GM23338 (cell line): ENCODE measurements around the gene TRIM28. TPM values are rescaled to one million over a fixed set of nuclear protein-coding genes. Genes with fewer than 3 reads are reported as not detected.

ENCODE experiments used
- ATAC-seq: fragments of 200-7000 bp; cut with Tn5 transposase; 3 replicates; pipeline ENCODE4 v1.9.1; 2020
- DNase-seq: peaks from one replicate; pipeline ENCODE4 v3.0.0-alpha.2; 2015; ENCODE audit warnings: low spot score
- H2AFZ ChIP-seq: fragments of 200-600 bp; sonication (generic); 2 replicates; pipeline ENCODE4 v1.8.0; 2016; ENCODE audit warnings: antibody characterized with exemption, mild to moderate bottlenecking, moderate library complexity
- H3F3A ChIP-seq: fragments of 200-600 bp; sonication (generic); replicated peaks from 2 replicates; pipeline ENCODE4 v1.8.0; 2017; ENCODE audit warnings: antibody characterized with exemption, mixed run types, low read depth
- H3K27ac ChIP-seq: fragments of 200-600 bp; sonication (generic); 2 replicates; pipeline ENCODE4 v1.6.1; 2016; ENCODE audit warnings: low read depth
- H3K27me3 ChIP-seq: fragments of 200-600 bp; sonication (generic); 2 replicates; pipeline ENCODE4 v1.8.0; 2016; ENCODE audit warnings: mild to moderate bottlenecking, mixed run types, moderate library complexity; ENCODE audit not compliant: insufficient read depth
- H3K36me3 ChIP-seq: fragments of 200-600 bp; sonication (generic); 2 replicates; pipeline ENCODE4 v1.8.0; 2016; ENCODE audit warnings: mild to moderate bottlenecking; ENCODE audit not compliant: insufficient read depth
- H3K4me1 ChIP-seq: fragments of 200-600 bp; sonication (generic); 2 replicates; pipeline ENCODE4 v1.8.0; 2016; ENCODE audit warnings: mild to moderate bottlenecking, moderate library complexity; ENCODE audit not compliant: insufficient read depth
- H3K4me2 ChIP-seq: fragments of 200-600 bp; sonication (generic); 2 replicates; pipeline ENCODE4 v1.7.1; 2017; ENCODE audit warnings: mixed run types
- H3K4me3 ChIP-seq: fragments of 200-600 bp; sonication (generic); 2 replicates; pipeline ENCODE4 v1.6.1; 2016; ENCODE audit warnings: mixed run types
- H3K79me2 ChIP-seq: fragments of 200-600 bp; sonication (generic); replicated peaks from 2 replicates; pipeline ENCODE4 v1.8.0; 2017; ENCODE audit warnings: mild to moderate bottlenecking; ENCODE audit not compliant: insufficient read depth
- H3K9me2 ChIP-seq: fragments of 200-600 bp; sonication (generic); 2 replicates; pipeline ENCODE4 v1.8.0; 2017; ENCODE audit not compliant: insufficient read depth
- H4K20me1 ChIP-seq: fragments of 200-600 bp; sonication (generic); replicated peaks from 2 replicates; pipeline ENCODE4 v1.8.0; 2017; ENCODE audit warnings: mild to moderate bottlenecking; ENCODE audit not compliant: insufficient read depth
- H3K27ac Mint-ChIP-seq: 2 replicates; pipeline ENCODE4 v1.8.0; 2020; ENCODE audit warnings: inconsistent platforms, mild to moderate bottlenecking, moderate library complexity, mixed read lengths
- H3K27me3 Mint-ChIP-seq: 3 replicates; pipeline ENCODE4 v1.8.0; 2022; ENCODE audit warnings: low read depth, mild to moderate bottlenecking, moderate library complexity, mixed read lengths, inconsistent platforms; ENCODE audit not compliant: insufficient read depth, poor library complexity
- H3K36me3 Mint-ChIP-seq: 3 replicates; pipeline ENCODE4 v1.8.0; 2021; ENCODE audit warnings: low read depth, mild to moderate bottlenecking, inconsistent platforms, moderate library complexity, mixed read lengths
- H3K4me1 Mint-ChIP-seq: 3 replicates; pipeline ENCODE4 v1.8.0; 2020; ENCODE audit warnings: mild to moderate bottlenecking, inconsistent platforms, mixed read lengths
- H3K4me3 Mint-ChIP-seq: 3 replicates; pipeline ENCODE4 v1.8.0; 2021; ENCODE audit warnings: moderate library complexity, mild to moderate bottlenecking, inconsistent platforms, mixed read lengths
- H3K9me3 Mint-ChIP-seq: 3 replicates; pipeline ENCODE4 v1.8.0; 2020; ENCODE audit warnings: moderate library complexity, mild to moderate bottlenecking, inconsistent platforms, mixed read lengths
- CREB1 ChIP-seq: fragments of 250-450 bp; sonication (Bioruptor Pico); IDR thresholded peaks from 2 replicates; pipeline ENCODE4 v1.5.0; 2020; ENCODE audit warnings: low read depth, mild to moderate bottlenecking, moderate library complexity
- ETS1 ChIP-seq: IDR thresholded peaks from 2 replicates; pipeline ENCODE4 v1.6.1; 2016; ENCODE audit warnings: antibody characterized with exemption
- EZH2 ChIP-seq: fragments of 200-600 bp; sonication (generic); IDR thresholded peaks from one replicate; pipeline ENCODE4 v1.8.0; 2017; ENCODE audit warnings: antibody characterized with exemption, mild to moderate bottlenecking, low read depth; ENCODE audit not compliant: unreplicated experiment
- EZH2phosphoT487 ChIP-seq: fragments of 200-600 bp; sonication (generic); IDR thresholded peaks from one replicate; pipeline ENCODE4 v1.8.1; 2018; ENCODE audit warnings: antibody characterized with exemption; ENCODE audit not compliant: unreplicated experiment
- JUNB ChIP-seq: IDR thresholded peaks from one replicate; pipeline ENCODE4 v1.6.1; 2016; ENCODE audit warnings: antibody characterized with exemption; ENCODE audit not compliant: unreplicated experiment
- NANOG ChIP-seq: IDR thresholded peaks from 2 replicates; pipeline ENCODE4 v1.6.1; 2016; ENCODE audit warnings: antibody characterized with exemption, borderline replicate concordance
- POLR2AphosphoS5 ChIP-seq: IDR thresholded peaks from 2 replicates; pipeline ENCODE4 v1.6.1; 2016; ENCODE audit warnings: antibody characterized with exemption, low read depth
- STAT1 ChIP-seq: IDR thresholded peaks from one replicate; pipeline ENCODE4 v1.6.1; 2016; ENCODE audit warnings: antibody characterized with exemption; ENCODE audit not compliant: unreplicated experiment
- ZNF114 ChIP-seq: fragments of 250-450 bp; sonication (Bioruptor Pico); IDR thresholded peaks from 2 replicates; pipeline ENCODE4 v1.5.0; 2020; ENCODE audit warnings: mild to moderate bottlenecking, moderate library complexity
- ZNF331 ChIP-seq: fragments of 250-450 bp; sonication (Bioruptor Pico); IDR thresholded peaks from 2 replicates; pipeline ENCODE4 v1.5.0; 2020; ENCODE audit warnings: low read depth, mild to moderate bottlenecking, moderate library complexity
- polyA plus RNA-seq: library from polyadenylated mRNA; unstranded; fragments of >200 nt; fragmentation: Nextera tagmentation; extraction: Ambion mirVana; gene quantifications from 2 replicates; pipeline ENCODE4 v1.2.1, GENCODE V29; 2016
- total RNA-seq: library from RNA; depleted of rRNA; stranded (reverse); fragments of >200 nt; shearing (Covaris generic); gene quantifications from 2 replicates; pipeline ENCODE4 v1.2.3, GENCODE V29; 2014
- TF ChIP-seq, protein P1 (sequence below): IDR thresholded peaks from one replicate; pipeline ENCODE4 v1.6.1; 2018; ENCODE audit warnings: antibody characterized with exemption; ENCODE audit not compliant: unreplicated experiment
- TF ChIP-seq, protein P2 (sequence below): fragments of 250-450 bp; sonication (Bioruptor Pico); IDR thresholded peaks from 2 replicates; pipeline ENCODE4 v1.5.0; 2020; ENCODE audit warnings: mild to moderate bottlenecking, moderate library complexity
- TF ChIP-seq, protein P3 (sequence below), 2 experiments: fragments of 200-600 bp in 1 of 2; sonication (generic) in 1 of 2; conservative IDR thresholded peaks; 2 replicates each; pipeline versions ENCODE4 v1.5.1 to v1.6.1; 2016 to 2017; ENCODE audit warnings: antibody characterized with exemption in 2 of 2, low read depth in 2 of 2, mild to moderate bottlenecking in 2 of 2, moderate library complexity in 1 of 2

The TRIM28 gene
- total and polyA plus RNA-seq, 2 experiments from 2014 or later, result 920 to 1,430 TPM

DNA sequence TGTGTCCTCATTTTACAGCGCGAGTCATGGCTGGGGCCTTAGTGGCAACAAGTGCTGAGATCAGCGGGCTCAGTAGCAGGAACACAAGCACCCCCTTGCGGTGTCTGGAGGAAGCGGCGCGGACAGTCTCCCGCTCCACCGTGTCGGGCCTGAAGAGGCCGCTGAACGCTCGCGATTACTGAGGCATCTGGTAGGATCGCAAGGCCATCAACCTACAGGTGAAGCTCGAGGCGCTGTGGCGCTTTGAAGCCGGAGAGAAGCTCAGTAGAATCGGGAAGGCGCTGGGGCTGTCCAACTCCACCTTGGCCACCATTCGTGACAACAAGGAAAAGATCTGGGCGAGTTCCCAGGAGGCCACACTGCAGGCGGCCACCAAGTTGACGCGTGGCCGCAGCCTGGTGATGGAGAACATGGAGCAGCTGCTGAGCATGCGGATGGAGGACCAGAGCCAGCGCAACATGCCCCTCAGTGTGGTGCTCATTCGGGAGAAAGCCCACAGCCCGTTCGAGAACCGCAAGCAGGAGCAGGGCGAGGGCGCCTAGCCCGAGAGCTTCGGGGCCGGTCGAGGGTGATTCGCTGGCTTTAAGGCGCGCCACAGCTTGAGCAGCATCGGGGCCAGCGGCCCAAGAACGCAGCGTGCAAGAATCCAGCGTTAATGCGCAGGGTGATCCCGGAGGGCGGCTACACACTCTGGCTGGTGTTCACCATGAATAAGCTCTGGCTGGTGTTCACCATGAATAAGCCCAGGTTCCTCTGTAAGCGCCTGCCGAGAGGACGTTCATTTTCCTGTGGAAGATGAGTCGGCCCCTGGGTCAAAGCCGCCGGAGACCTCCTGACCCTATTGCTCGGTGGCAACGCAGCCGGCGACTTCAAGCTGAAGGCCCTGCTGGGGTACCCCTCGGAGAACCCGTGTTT is 37.6 kb downstream of the TRIM28 start:
- peak overlapping the region; percentile 12; the same call in 1 of the 3 replicates for H3K4me3 Mint-ChIP-seq
- H3K9me3 Mint-ChIP-seq, result peaks cover 3% of the 10 kb centered on the region; the same call in 1 of the 3 replicates
- Histone ChIP-seq H4K20me1 (0 out of 2 replicates have a peak, but pooled peaks cover 13% of the 10 kb centered on the region), H3K27me3 (no peaks in the 10 kb centered on the region), H3K36me3 (no peaks in the 10 kb centered on the region; the same call in 1 of the 2 replicates), H3K4me1 (no peaks in the 10 kb centered on the region), H3K4me3 (no peak overlapping the region), H3F3A (peaks cover 6% of the 10 kb centered on the region; the same call in 1 of the 2 replicates), H3K79me2 (peaks cover 23% of the 10 kb centered on the region), H3K27ac (no peak overlapping the region), H3K9me2 (no peaks in the 10 kb centered on the region), H3K4me2 (no peak overlapping the region), H2AFZ (no peak overlapping the region)
- peaks cover 10% of the 10 kb centered on the region for H3K27me3 Mint-ChIP-seq
- DNase-seq (peak; percentile 96), ATAC-seq (peak; percentile 97)
- peak overlapping the region; percentile 91 for H3K27ac Mint-ChIP-seq
- peaks cover 22% of the 10 kb centered on the region for H3K36me3 Mint-ChIP-seq
- TF ChIP-seq ETS1, result no peak
- TF ChIP-seq, protein P1, sequence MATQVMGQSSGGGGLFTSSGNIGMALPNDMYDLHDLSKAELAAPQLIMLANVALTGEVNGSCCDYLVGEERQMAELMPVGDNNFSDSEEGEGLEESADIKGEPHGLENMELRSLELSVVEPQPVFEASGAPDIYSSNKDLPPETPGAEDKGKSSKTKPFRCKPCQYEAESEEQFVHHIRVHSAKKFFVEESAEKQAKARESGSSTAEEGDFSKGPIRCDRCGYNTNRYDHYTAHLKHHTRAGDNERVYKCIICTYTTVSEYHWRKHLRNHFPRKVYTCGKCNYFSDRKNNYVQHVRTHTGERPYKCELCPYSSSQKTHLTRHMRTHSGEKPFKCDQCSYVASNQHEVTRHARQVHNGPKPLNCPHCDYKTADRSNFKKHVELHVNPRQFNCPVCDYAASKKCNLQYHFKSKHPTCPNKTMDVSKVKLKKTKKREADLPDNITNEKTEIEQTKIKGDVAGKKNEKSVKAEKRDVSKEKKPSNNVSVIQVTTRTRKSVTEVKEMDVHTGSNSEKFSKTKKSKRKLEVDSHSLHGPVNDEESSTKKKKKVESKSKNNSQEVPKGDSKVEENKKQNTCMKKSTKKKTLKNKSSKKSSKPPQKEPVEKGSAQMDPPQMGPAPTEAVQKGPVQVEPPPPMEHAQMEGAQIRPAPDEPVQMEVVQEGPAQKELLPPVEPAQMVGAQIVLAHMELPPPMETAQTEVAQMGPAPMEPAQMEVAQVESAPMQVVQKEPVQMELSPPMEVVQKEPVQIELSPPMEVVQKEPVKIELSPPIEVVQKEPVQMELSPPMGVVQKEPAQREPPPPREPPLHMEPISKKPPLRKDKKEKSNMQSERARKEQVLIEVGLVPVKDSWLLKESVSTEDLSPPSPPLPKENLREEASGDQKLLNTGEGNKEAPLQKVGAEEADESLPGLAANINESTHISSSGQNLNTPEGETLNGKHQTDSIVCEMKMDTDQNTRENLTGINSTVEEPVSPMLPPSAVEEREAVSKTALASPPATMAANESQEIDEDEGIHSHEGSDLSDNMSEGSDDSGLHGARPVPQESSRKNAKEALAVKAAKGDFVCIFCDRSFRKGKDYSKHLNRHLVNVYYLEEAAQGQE, result no peak
- TF ChIP-seq ZNF114 (CRISPR knock-in tag), result no peak
- TF ChIP-seq, protein P2, sequence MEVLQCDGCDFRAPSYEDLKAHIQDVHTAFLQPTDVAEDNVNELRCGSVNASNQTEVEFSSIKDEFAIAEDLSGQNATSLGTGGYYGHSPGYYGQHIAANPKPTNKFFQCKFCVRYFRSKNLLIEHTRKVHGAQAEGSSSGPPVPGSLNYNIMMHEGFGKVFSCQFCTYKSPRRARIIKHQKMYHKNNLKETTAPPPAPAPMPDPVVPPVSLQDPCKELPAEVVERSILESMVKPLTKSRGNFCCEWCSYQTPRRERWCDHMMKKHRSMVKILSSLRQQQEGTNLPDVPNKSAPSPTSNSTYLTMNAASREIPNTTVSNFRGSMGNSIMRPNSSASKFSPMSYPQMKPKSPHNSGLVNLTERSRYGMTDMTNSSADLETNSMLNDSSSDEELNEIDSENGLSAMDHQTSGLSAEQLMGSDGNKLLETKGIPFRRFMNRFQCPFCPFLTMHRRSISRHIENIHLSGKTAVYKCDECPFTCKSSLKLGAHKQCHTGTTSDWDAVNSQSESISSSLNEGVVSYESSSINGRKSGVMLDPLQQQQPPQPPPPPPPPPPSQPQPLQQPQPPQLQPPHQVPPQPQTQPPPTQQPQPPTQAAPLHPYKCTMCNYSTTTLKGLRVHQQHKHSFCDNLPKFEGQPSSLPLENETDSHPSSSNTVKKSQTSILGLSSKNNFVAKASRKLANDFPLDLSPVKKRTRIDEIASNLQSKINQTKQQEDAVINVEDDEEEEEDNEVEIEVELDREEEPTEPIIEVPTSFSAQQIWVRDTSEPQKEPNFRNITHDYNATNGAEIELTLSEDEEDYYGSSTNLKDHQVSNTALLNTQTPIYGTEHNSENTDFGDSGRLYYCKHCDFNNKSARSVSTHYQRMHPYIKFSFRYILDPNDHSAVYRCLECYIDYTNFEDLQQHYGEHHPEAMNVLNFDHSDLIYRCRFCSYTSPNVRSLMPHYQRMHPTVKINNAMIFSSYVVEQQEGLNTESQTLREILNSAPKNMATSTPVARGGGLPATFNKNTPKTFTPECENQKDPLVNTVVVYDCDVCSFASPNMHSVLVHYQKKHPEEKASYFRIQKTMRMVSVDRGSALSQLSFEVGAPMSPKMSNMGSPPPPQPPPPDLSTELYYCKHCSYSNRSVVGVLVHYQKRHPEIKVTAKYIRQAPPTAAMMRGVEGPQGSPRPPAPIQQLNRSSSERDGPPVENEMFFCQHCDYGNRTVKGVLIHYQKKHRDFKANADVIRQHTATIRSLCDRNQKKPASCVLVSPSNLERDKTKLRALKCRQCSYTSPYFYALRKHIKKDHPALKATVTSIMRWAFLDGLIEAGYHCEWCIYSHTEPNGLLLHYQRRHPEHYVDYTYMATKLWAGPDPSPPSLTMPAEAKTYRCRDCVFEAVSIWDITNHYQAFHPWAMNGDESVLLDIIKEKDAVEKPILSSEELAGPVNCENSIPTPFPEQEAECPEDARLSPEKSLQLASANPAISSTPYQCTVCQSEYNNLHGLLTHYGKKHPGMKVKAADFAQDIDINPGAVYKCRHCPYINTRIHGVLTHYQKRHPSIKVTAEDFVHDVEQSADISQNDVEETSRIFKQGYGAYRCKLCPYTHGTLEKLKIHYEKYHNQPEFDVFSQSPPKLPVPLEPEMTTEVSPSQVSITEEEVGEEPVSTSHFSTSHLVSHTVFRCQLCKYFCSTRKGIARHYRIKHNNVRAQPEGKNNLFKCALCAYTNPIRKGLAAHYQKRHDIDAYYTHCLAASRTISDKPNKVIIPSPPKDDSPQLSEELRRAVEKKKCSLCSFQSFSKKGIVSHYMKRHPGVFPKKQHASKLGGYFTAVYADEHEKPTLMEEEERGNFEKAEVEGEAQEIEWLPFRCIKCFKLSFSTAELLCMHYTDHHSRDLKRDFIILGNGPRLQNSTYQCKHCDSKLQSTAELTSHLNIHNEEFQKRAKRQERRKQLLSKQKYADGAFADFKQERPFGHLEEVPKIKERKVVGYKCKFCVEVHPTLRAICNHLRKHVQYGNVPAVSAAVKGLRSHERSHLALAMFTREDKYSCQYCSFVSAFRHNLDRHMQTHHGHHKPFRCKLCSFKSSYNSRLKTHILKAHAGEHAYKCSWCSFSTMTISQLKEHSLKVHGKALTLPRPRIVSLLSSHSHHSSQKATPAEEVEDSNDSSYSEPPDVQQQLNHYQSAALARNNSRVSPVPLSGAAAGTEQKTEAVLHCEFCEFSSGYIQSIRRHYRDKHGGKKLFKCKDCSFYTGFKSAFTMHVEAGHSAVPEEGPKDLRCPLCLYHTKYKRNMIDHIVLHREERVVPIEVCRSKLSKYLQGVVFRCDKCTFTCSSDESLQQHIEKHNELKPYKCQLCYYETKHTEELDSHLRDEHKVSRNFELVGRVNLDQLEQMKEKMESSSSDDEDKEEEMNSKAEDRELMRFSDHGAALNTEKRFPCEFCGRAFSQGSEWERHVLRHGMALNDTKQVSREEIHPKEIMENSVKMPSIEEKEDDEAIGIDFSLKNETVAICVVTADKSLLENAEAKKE, result no peak
- TF ChIP-seq JUNB, result no peak
- TF ChIP-seq EZH2phosphoT487, result no peak
- TF ChIP-seq POLR2AphosphoS5, result no peak
- TF ChIP-seq NANOG, result no peak
- no peak for TF ChIP-seq EZH2
- TF ChIP-seq, protein P3, sequence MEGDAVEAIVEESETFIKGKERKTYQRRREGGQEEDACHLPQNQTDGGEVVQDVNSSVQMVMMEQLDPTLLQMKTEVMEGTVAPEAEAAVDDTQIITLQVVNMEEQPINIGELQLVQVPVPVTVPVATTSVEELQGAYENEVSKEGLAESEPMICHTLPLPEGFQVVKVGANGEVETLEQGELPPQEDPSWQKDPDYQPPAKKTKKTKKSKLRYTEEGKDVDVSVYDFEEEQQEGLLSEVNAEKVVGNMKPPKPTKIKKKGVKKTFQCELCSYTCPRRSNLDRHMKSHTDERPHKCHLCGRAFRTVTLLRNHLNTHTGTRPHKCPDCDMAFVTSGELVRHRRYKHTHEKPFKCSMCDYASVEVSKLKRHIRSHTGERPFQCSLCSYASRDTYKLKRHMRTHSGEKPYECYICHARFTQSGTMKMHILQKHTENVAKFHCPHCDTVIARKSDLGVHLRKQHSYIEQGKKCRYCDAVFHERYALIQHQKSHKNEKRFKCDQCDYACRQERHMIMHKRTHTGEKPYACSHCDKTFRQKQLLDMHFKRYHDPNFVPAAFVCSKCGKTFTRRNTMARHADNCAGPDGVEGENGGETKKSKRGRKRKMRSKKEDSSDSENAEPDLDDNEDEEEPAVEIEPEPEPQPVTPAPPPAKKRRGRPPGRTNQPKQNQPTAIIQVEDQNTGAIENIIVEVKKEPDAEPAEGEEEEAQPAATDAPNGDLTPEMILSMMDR (conservative IDR thresholded peaks at IDR 0.05; ENCODE audit: low read depth in 2 of 2), result peak; percentile 99 to 100
- TF ChIP-seq ZNF331 (CRISPR knock-in tag), result no peak
- peak; percentile 57; the same call in 1 of the 2 replicates for TF ChIP-seq CREB1
- TF ChIP-seq STAT1, result no peak
- H3K4me1 Mint-ChIP-seq, result peaks cover 12% of the 10 kb centered on the region
